Measurements from ENCODE around the gene CLDN3. TPM values are rescaled to one million over a fixed set of nuclear protein-coding genes. Genes with fewer than 3 reads are reported as not detected.
A peak's percentile ranks its signal among the peaks of the same experiment; 100 is the strongest.

CLDN3 gene
- total and polyA plus RNA-seq, 11 donors: 0.10 TPM; not detected in 10

- TF ChIP-seq CTCF (IDR thresholded peaks at IDR 0.05) (no peak), POLR2A (IDR thresholded peaks at IDR 0.05) (no peak)
- H3K4me3 ChIP-seq: peak overlapping the region; percentile 64 to 99 (median 78)
- DNase-seq: peak; percentile 56 to 79 (median 61)
- peaks cover 0 to 23% (median 16%) of the 10 kb centered on the region in 9 donors for H3K36me3 ChIP-seq
- WGBS, 4 donors: 0 to 2% (median 1%) methylated on average over 20 to 24 of the region's 24 CpGs
- H3K9me3 ChIP-seq: no peaks in the 10 kb centered on the region
- H3K27me3 ChIP-seq: no peaks in the 10 kb centered on the region
- intact Hi-C loops (cut with DNase I): loop anchor here in 3 of 10 donors (2.0 to 10.0 kb wide), 4 partner anchors 56 to 393 kb away; partner anchors contain the start of genes BUD23 (in 1 of the 3), DNAJC30 (in 1 of the 3), METTL27 (in 1 of the 3) and VPS37D (in 1 of the 3)
- peaks cover 0 to 28% (median 13%) of the 10 kb centered on the region in 12 donors for H3K4me1 ChIP-seq
- H3K27ac ChIP-seq: peak overlapping the region in 11 of 12 donors; percentile 64 to 91 (median 85)
- ATAC-seq: peak in 3 of 4 donors; percentile 19 to 57 (median 36)
Observed at GRCh38 chr7:73738220-73738611, 31.9 kb downstream of the CLDN3 start.

GRCh38 chr7:73737491-73738219 lies 32.4 kb downstream of the CLDN3 start:
- Histone ChIP-seq H3K9me3 (no peaks in the 10 kb centered on the region), H3K27ac (peak overlapping the region in 8 of 12 donors; percentile 73 to 91 (median 85)), H3K27me3 (no peaks in the 10 kb centered on the region), H3K36me3 (peaks cover 0 to 23% (median 16%) of the 10 kb centered on the region in 9 donors), H3K4me1 (peaks cover 0 to 22% (median 13%) of the 10 kb centered on the region in 12 donors), H3K4me3 (peak overlapping the region in 11 of 12 donors; percentile 65 to 99 (median 80))
- DNase-seq (peak in 1 of 5 donors; percentile 43), ATAC-seq (no peak)
- WGBS, 4 donors: 73 to 77% (median 74%) methylated on average over 13 to 17 of the region's 17 CpGs
- intact Hi-C loops (cut with DNase I): loop anchor here in 3 of 10 donors (2.0 to 10.0 kb wide), 4 partner anchors 55 to 393 kb away; partner anchors contain the start of genes BUD23 (in 1 of the 3), DNAJC30 (in 1 of the 3), METTL27 (in 1 of the 3) and VPS37D (in 1 of the 3)
- TF ChIP-seq POLR2A (IDR thresholded peaks at IDR 0.05) (no peak), CTCF (IDR thresholded peaks at IDR 0.05) (no peak)

GRCh38 chr7:73736885-73737284 lies 33.2 kb downstream of the CLDN3 start:
- DNase-seq: no peak
- ATAC-seq: no peak
- Histone ChIP-seq H3K27ac (no peak overlapping the region), H3K27me3 (no peaks in the 10 kb centered on the region), H3K4me3 (no peak overlapping the region), H3K9me3 (no peaks in the 10 kb centered on the region), H3K36me3 (peaks cover 0 to 23% (median 16%) of the 10 kb centered on the region in 9 donors), H3K4me1 (peaks cover 0 to 21% (median 13%) of the 10 kb centered on the region in 12 donors)
- intact Hi-C loops (cut with DNase I): loop anchor here in 3 of 10 donors (5.0 to 10.0 kb wide), 3 partner anchors 55 to 392 kb away; partner anchors contain the start of genes BUD23 (in 1 of the 3), DNAJC30 (in 1 of the 3) and VPS37D (in 1 of the 3)
- TF ChIP-seq CTCF (IDR thresholded peaks at IDR 0.05) (no peak), POLR2A (IDR thresholded peaks at IDR 0.05) (no peak)
- 91 to 95% (median 95%) methylated on average over 9 to 14 of the region's 14 CpGs for WGBS, 4 donors

GRCh38 chr7:73735528-73735905 lies 34.6 kb downstream of the CLDN3 start:
- H3K36me3 ChIP-seq: peaks cover 0 to 23% (median 16%) of the 10 kb centered on the region in 9 donors
- 90 to 97% (median 94%) methylated on average over 4 to 8 of the region's 8 CpGs for WGBS, 4 donors
- H3K27me3 ChIP-seq: no peaks in the 10 kb centered on the region
- no peak for ATAC-seq
- H3K4me1 ChIP-seq: peaks cover 0 to 21% (median 13%) of the 10 kb centered on the region in 12 donors
- no peaks in the 10 kb centered on the region for H3K9me3 ChIP-seq
- no peak overlapping the region for H3K4me3 ChIP-seq
- TF ChIP-seq POLR2A (IDR thresholded peaks at IDR 0.05): no peak
- no peak for TF ChIP-seq CTCF (IDR thresholded peaks at IDR 0.05)
- H3K27ac ChIP-seq: no peak overlapping the region
- no peak for DNase-seq
- intact Hi-C loops (cut with DNase I): loop anchor here in 3 of 10 donors (5.0 to 10.0 kb wide), 3 partner anchors 53 to 391 kb away; partner anchors contain the start of genes BUD23 (in 1 of the 3), DNAJC30 (in 1 of the 3) and VPS37D (in 1 of the 3)

Data from heart left ventricle (tissue), 16 donors.